Neural crest cell (in vitro differentiated cells): ENCODE measurements around the gene KY. TPM values are rescaled to one million over a fixed set of nuclear protein-coding genes. Genes with fewer than 3 reads are reported as not detected.

Source experiments
- DNase-seq: peaks from one replicate; pipeline ENCODE4 v3.0.0; 2021; ENCODE audit warnings: low read depth, mixed read lengths, low spot score
- H3K27ac Mint-ChIP-seq: one replicate; pipeline ENCODE4 v1.8.0; 2021; ENCODE audit warnings: mild to moderate bottlenecking, mixed read lengths; ENCODE audit not compliant: unreplicated experiment
- H3K27me3 Mint-ChIP-seq: 2 replicates; pipeline ENCODE4 v1.8.0; 2021; ENCODE audit warnings: low read depth, mild to moderate bottlenecking, mixed read lengths
- H3K36me3 Mint-ChIP-seq: 2 replicates; pipeline ENCODE4 v1.8.0; 2021; ENCODE audit warnings: low read depth, mild to moderate bottlenecking, mixed read lengths
- H3K4me1 Mint-ChIP-seq: 2 replicates; pipeline ENCODE4 v1.8.0; 2021; ENCODE audit warnings: mixed read lengths
- H3K4me3 Mint-ChIP-seq: one replicate; pipeline ENCODE4 v1.8.0; 2021; ENCODE audit warnings: mild to moderate bottlenecking, mixed read lengths
- H3K9me3 Mint-ChIP-seq: 2 replicates; pipeline ENCODE4 v1.8.0; 2021; ENCODE audit warnings: mixed read lengths
- total RNA-seq: library from RNA; stranded (reverse); gene quantifications from 2 replicates; pipeline ENCODE4 v1.2.1, GENCODE V29; 2021
- TF ChIP-seq, protein P1 (sequence below): fragments of 200-600 bp; sonication (generic); conservative IDR thresholded peaks from 2 replicates; pipeline ENCODE4 v1.5.0; 2021; ENCODE audit warnings: antibody characterized with exemption, mild to moderate bottlenecking

KY gene
- total RNA-seq, 1 donor from 2014 or later, result 0.33 TPM

DNA sequence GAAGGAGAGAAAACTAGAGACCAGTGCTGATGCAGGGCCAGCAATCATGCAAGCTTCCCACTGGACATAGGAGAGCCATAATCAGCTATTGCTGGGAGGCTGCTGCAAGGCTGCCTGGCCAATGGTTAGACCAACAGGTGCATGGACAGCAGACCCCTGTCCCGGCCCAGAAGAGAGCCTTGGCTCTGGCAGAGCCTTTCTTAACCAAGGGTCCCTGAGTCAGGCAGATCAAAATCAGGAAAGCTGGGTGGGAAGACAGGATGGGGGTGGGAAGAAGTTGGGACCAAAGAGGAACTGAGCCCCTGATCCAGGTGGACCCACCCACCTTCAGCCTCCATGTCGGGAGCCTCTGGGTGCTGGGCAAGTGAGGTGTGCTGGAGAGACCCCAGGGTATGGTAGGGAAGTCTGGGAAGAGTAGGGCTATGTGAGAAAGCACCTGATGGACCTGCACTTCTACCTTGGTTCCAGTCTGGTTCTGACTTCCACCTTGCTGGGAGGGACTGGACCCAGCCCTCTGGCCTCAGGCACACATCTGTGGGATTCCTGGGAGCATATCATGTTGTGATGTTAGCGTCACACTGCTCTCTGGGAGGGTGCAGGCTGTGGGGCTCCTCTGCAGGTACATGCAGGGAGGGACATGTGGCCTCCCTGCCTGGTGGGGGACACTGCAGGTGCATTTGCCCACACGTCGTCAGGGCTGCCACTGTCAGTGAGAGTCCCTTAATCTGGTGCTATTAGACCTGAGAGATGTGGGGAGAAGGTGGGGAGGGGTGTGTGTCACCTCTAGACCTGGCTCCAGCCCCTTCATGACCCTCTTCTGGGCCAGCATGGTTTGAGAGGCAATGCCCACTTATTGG is 24.7 kb downstream of the KY start:
- H3K4me1 Mint-ChIP-seq, result no peaks in the 10 kb centered on the region
- TF ChIP-seq, protein P1, sequence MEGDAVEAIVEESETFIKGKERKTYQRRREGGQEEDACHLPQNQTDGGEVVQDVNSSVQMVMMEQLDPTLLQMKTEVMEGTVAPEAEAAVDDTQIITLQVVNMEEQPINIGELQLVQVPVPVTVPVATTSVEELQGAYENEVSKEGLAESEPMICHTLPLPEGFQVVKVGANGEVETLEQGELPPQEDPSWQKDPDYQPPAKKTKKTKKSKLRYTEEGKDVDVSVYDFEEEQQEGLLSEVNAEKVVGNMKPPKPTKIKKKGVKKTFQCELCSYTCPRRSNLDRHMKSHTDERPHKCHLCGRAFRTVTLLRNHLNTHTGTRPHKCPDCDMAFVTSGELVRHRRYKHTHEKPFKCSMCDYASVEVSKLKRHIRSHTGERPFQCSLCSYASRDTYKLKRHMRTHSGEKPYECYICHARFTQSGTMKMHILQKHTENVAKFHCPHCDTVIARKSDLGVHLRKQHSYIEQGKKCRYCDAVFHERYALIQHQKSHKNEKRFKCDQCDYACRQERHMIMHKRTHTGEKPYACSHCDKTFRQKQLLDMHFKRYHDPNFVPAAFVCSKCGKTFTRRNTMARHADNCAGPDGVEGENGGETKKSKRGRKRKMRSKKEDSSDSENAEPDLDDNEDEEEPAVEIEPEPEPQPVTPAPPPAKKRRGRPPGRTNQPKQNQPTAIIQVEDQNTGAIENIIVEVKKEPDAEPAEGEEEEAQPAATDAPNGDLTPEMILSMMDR, result no peak
- H3K9me3 Mint-ChIP-seq, result peaks cover 7% of the 10 kb centered on the region
- H3K27me3 Mint-ChIP-seq, result no peaks in the 10 kb centered on the region
- H3K36me3 Mint-ChIP-seq, result peaks cover 2% of the 10 kb centered on the region
- DNase-seq, result no peak
- no peak overlapping the region for H3K27ac Mint-ChIP-seq
- H3K4me3 Mint-ChIP-seq, result no peak overlapping the region

- no peaks in the 10 kb centered on the region for H3K4me1 Mint-ChIP-seq
These were observed 25.4 kb downstream of the KY start for GRCh38 chr3:134625462-134625861.

GRCh38 chr3:134624537-134625287 is 26.1 kb downstream of the KY start:
- H3K36me3 Mint-ChIP-seq, result no peaks in the 10 kb centered on the region
- no peaks in the 10 kb centered on the region for H3K9me3 Mint-ChIP-seq
- no peak overlapping the region for H3K4me3 Mint-ChIP-seq
- no peaks in the 10 kb centered on the region for H3K27me3 Mint-ChIP-seq
- H3K27ac Mint-ChIP-seq, result no peak overlapping the region
- no peaks in the 10 kb centered on the region for H3K4me1 Mint-ChIP-seq
- TF ChIP-seq, protein P1, result no peak
- no peak for DNase-seq

More at GRCh38 chr3:134625462-134625861, 25.4 kb downstream of the KY start:
- Mint-ChIP-seq H3K4me3 (no peak overlapping the region), H3K27ac (no peak overlapping the region), H3K36me3 (no peaks in the 10 kb centered on the region), H3K9me3 (peaks cover 1% of the 10 kb centered on the region), H3K27me3 (no peaks in the 10 kb centered on the region)
- DNase-seq, result no peak
- TF ChIP-seq, protein P1, result no peak

- peaks cover 5% of the 10 kb centered on the region for H3K4me1 Mint-ChIP-seq
- DNase-seq, result no peak
- no peaks in the 10 kb centered on the region for H3K36me3 Mint-ChIP-seq
- H3K9me3 Mint-ChIP-seq, result no peaks in the 10 kb centered on the region
- H3K27me3 Mint-ChIP-seq, result no peaks in the 10 kb centered on the region
- TF ChIP-seq, protein P1, result no peak
- no peak overlapping the region for H3K4me3 Mint-ChIP-seq
- H3K27ac Mint-ChIP-seq, result no peak overlapping the region
These were observed 27.1 kb downstream of the KY start for GRCh38 chr3:134623615-134624245.

- TF ChIP-seq, protein P1, result no peak
- no peak overlapping the region for H3K4me3 Mint-ChIP-seq
- H3K9me3 Mint-ChIP-seq, result no peaks in the 10 kb centered on the region
- H3K27ac Mint-ChIP-seq, result no peak overlapping the region
- no peaks in the 10 kb centered on the region for H3K36me3 Mint-ChIP-seq
- DNase-seq, result no peak
- no peaks in the 10 kb centered on the region for H3K27me3 Mint-ChIP-seq
- H3K4me1 Mint-ChIP-seq, result peaks cover 8% of the 10 kb centered on the region
These were observed 27.9 kb downstream of the KY start for GRCh38 chr3:134622806-134623365.
